ENCODE measurements around the gene RIMBP2.

DNA sequence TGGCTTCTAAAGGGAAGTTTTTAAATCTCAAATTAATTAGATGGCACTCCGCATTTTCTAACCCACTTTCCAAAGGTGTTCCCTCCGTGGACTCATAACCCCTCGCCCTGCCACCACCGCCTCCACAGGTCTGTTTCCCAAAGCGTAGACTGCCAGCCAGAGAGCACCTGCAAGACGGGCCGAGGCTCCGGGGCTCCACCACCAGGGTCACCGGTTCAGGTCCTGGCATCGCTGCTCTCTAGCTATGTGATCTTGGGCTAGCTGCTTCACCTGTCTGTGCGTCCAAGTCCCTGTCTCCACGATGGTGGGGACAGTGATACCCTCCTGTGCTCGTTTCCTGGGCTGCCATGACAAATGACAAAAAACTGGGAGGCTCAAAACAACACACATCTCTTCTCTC is 11.5 kb downstream of the RIMBP2 start:
- no peak for TF ChIP-seq CTCF (tag by site-specific recombination; IDR thresholded peaks at IDR 0.05)
- TF ChIP-seq SETDB1 (IDR thresholded peaks at IDR 0.05; ENCODE audit: insufficient read length, low read length): no peak
- TF ChIP-seq ZBTB48 (tag by site-specific recombination; IDR thresholded peaks at IDR 0.05): no peak

All from HEK293 (cell line).